NCI-H1092 (cell line): ENCODE results near the gene LAYN.

Experiments
- DNase-seq: peaks from one replicate; lab custom pipeline; 2025; lab: John Stamatoyannopoulos, UW

LAYN gene

GRCh38 chr11:111540114-111540936 lies at the start of gene LAYN:
Gene LAYN (plus strand): TSS chr11:111540720. CDS start chr11:111540844, 124 bp downstream.
- peak; percentile 38 for DNase-seq

- no peak for DNase-seq
Measured at GRCh38 chr11:111494040-111494439, 46.5 kb upstream of the LAYN start.

- no peak for DNase-seq
Measured at GRCh38 chr11:111499483-111499882, 41.0 kb upstream of the LAYN start.

GRCh38 chr11:111500481-111500880 lies 40.0 kb upstream of the LAYN start:
- DNase-seq: no peak

- DNase-seq: no peak
Measured at GRCh38 chr11:111502611-111503010, 37.9 kb upstream of the LAYN start.

GRCh38 chr11:111510311-111510710 lies 30.2 kb upstream of the LAYN start:
- DNase-seq: no peak

- DNase-seq: no peak
Measured at GRCh38 chr11:111512296-111513239, 28.0 kb upstream of the LAYN start, which contains the start of gene BTG4. Gene BTG4 (minus strand): TSS chr11:111512386. CDS start chr11:111498776, 13,610 bp downstream.

- no peak for DNase-seq
Measured at GRCh38 chr11:111513240-111513605, 27.3 kb upstream of the LAYN start.

GRCh38 chr11:111514216-111515031 lies 26.1 kb upstream of the LAYN start, which contains the start of gene HOATZ:
Gene HOATZ (plus strand): TSS chr11:111514778. CDS start chr11:111514785, 7 bp downstream.
- no peak for DNase-seq

- no peak for DNase-seq
Measured at GRCh38 chr11:111515591-111515990, 24.9 kb upstream of the LAYN start.

- no peak for DNase-seq
Measured at GRCh38 chr11:111518668-111519067, 21.9 kb upstream of the LAYN start.

GRCh38 chr11:111520560-111520959 lies 20.0 kb upstream of the LAYN start:
- DNase-seq: no peak

- no peak for DNase-seq
Measured at GRCh38 chr11:111521135-111521534, 19.4 kb upstream of the LAYN start.

GRCh38 chr11:111522426-111522825 lies 18.1 kb upstream of the LAYN start:
- no peak for DNase-seq

- no peak for DNase-seq
Measured at GRCh38 chr11:111523343-111523742, 17.2 kb upstream of the LAYN start.

GRCh38 chr11:111524056-111524455 lies 16.5 kb upstream of the LAYN start:
- DNase-seq: no peak

GRCh38 chr11:111525456-111525855 lies 15.1 kb upstream of the LAYN start:
- no peak for DNase-seq

- DNase-seq: no peak
Measured at GRCh38 chr11:111526501-111526900, 14.0 kb upstream of the LAYN start.

GRCh38 chr11:111527279-111527678 lies 13.2 kb upstream of the LAYN start:
- no peak for DNase-seq

GRCh38 chr11:111528557-111528956 lies 12.0 kb upstream of the LAYN start:
- no peak for DNase-seq

- DNase-seq: no peak
Measured at GRCh38 chr11:111530091-111530490, 10.4 kb upstream of the LAYN start.

GRCh38 chr11:111531136-111531535 lies 9.4 kb upstream of the LAYN start:
- DNase-seq: no peak
